Neural cell (in vitro differentiated cells): ENCODE measurements around the gene NRROS. TPM values are rescaled to one million over a fixed set of nuclear protein-coding genes. Genes with fewer than 3 reads are reported as not detected.

ENCODE experiments used
- H2AFZ ChIP-seq: fragments of 200-600, 300-800 bp; sonication (generic), shearing (Covaris generic); 2 replicates; pipeline ENCODE4 v1.6.0; 2014; ENCODE audit warnings: low read depth, mild to moderate bottlenecking, antibody characterized with exemption, low read length, moderate library complexity
- H3F3A ChIP-seq: fragments of 200-600 bp; shearing (Covaris generic); 2 replicates; pipeline ENCODE4 v1.6.1; 2016; ENCODE audit warnings: mild to moderate bottlenecking, moderate library complexity, mixed read lengths, antibody characterized with exemption, low read length; ENCODE audit not compliant: insufficient read depth, poor library complexity, severe bottlenecking
- H3K27ac ChIP-seq: fragments of 200-600, 300-800 bp; sonication (generic), shearing (Covaris generic); 2 replicates; pipeline ENCODE4 v1.5.1; 2014; ENCODE audit warnings: mild to moderate bottlenecking, low read length, moderate library complexity
- H3K27me3 ChIP-seq: fragments of 300-800, 200-600 bp; sonication (generic), shearing (Covaris generic); 2 replicates; pipeline ENCODE4 v1.6.0; 2014; ENCODE audit warnings: mild to moderate bottlenecking, low read depth, low read length, moderate library complexity; ENCODE audit not compliant: insufficient read depth
- H3K36me3 ChIP-seq: fragments of 300-800, 200-600 bp; sonication (generic), shearing (Covaris generic); 2 replicates; pipeline ENCODE4 v1.5.1; 2014; ENCODE audit warnings: mild to moderate bottlenecking, antibody characterized with exemption, low read length, moderate library complexity; ENCODE audit not compliant: insufficient read depth
- H3K4me2 ChIP-seq: fragments of 300-800, 200-600 bp; sonication (generic), shearing (Covaris generic); 2 replicates; pipeline ENCODE4 v1.6.0; 2014; ENCODE audit warnings: mild to moderate bottlenecking, low read length
- H3K4me3 ChIP-seq: fragments of 300-800, 200-600 bp; sonication (generic), shearing (Covaris generic); 2 replicates; pipeline ENCODE4 v1.5.1; 2014; ENCODE audit warnings: mild to moderate bottlenecking, low read length, moderate library complexity
- H3K79me2 ChIP-seq: fragments of 200-600 bp; shearing (Covaris generic); replicated peaks from 2 replicates; pipeline ENCODE4 v1.6.0; 2014; ENCODE audit warnings: mild to moderate bottlenecking, low read length, moderate library complexity; ENCODE audit not compliant: insufficient read depth
- H3K9ac ChIP-seq: fragments of 300-800, 200-600 bp; sonication (generic), shearing (Covaris generic); 2 replicates; pipeline ENCODE4 v1.6.1; 2016; ENCODE audit warnings: mild to moderate bottlenecking, low read length, mixed read lengths
- H3K9me2 ChIP-seq: fragments of 200-600 bp; shearing (Covaris generic); 2 replicates; pipeline ENCODE4 v1.6.1; 2016; ENCODE audit warnings: mild to moderate bottlenecking, low read length, mixed read lengths; ENCODE audit not compliant: insufficient read depth
- H3K9me3 ChIP-seq: fragments of 200-600, 300-800 bp; sonication (generic), shearing (Covaris generic); 2 replicates; pipeline ENCODE4 v1.6.1; 2016; ENCODE audit warnings: mild to moderate bottlenecking, mixed run types, low read length, moderate library complexity, mixed read lengths
- H4K20me1 ChIP-seq: fragments of 200-600 bp; shearing (Covaris generic); 2 replicates; pipeline ENCODE4 v1.6.1; 2016; ENCODE audit warnings: mild to moderate bottlenecking, mixed run types; ENCODE audit not compliant: insufficient read depth
- CTCF ChIP-seq: fragments of 450-650 bp; IDR thresholded peaks from 2 replicates; pipeline ENCODE4 v1.5.1; 2014; ENCODE audit warnings: antibody characterized with exemption, mild to moderate bottlenecking, moderate library complexity; ENCODE audit not compliant: poor library complexity, severe bottlenecking
- EP300 ChIP-seq: fragments of 450-650 bp; conservative IDR thresholded peaks from 2 replicates; pipeline ENCODE4 v1.6.1; 2014; ENCODE audit warnings: antibody characterized with exemption, mild to moderate bottlenecking, moderate library complexity; ENCODE audit not compliant: poor library complexity, severe bottlenecking
- EZH2 ChIP-seq: fragments of 200-600, 300-800 bp; shearing (Covaris generic), sonication (generic); IDR thresholded peaks from 2 replicates; pipeline ENCODE4 v1.6.1; 2014; ENCODE audit warnings: antibody characterized with exemption, low read length, borderline replicate concordance, mild to moderate bottlenecking; ENCODE audit not compliant: insufficient read depth, poor library complexity, severe bottlenecking
- MXI1 ChIP-seq: fragments of 450-650 bp; conservative IDR thresholded peaks from 2 replicates; pipeline ENCODE4 v1.6.1; 2014; ENCODE audit warnings: antibody characterized with exemption, mild to moderate bottlenecking; ENCODE audit not compliant: poor library complexity, severe bottlenecking
- POLR2AphosphoS5 ChIP-seq: IDR thresholded peaks from 2 replicates; pipeline ENCODE4 v1.6.1; 2012
- RAD21 ChIP-seq: fragments of 450-650 bp; conservative IDR thresholded peaks from 2 replicates; pipeline ENCODE4 v1.6.1; 2014; ENCODE audit warnings: antibody characterized with exemption, mild to moderate bottlenecking, moderate library complexity
- REST ChIP-seq: IDR thresholded peaks from 2 replicates; pipeline ENCODE4 v1.6.1; 2012; ENCODE audit warnings: borderline replicate concordance
- SMC3 ChIP-seq: fragments of 450-650 bp; conservative IDR thresholded peaks from 2 replicates; pipeline ENCODE4 v1.6.1; 2014; ENCODE audit warnings: antibody characterized with exemption, mild to moderate bottlenecking, moderate library complexity; ENCODE audit not compliant: poor library complexity
- TAF1 ChIP-seq: IDR thresholded peaks from 2 replicates; pipeline ENCODE4 v1.6.1; 2012; ENCODE audit warnings: low read depth
- polyA plus RNA-seq: library from polyadenylated mRNA; depleted of rRNA; stranded (reverse); fragments of >200 nt; gene quantifications from 2 replicates; pipeline ENCODE4 v1.2.3, GENCODE V29; 2014

NRROS gene
- polyA plus RNA-seq, 1 donor from 2014 or later: not detected

- Histone ChIP-seq H3K9me3 (no peaks in the 10 kb centered on the region), H3K4me3 (no peak overlapping the region), H4K20me1 (no peaks in the 10 kb centered on the region), H3K9ac (no peak overlapping the region), H3K27ac (no peak overlapping the region), H2AFZ (no peak overlapping the region), H3F3A (no peaks in the 10 kb centered on the region), H3K79me2 (no peaks in the 10 kb centered on the region), H3K4me2 (no peak overlapping the region), H3K9me2 (no peaks in the 10 kb centered on the region), H3K27me3 (no peaks in the 10 kb centered on the region), H3K36me3 (no peaks in the 10 kb centered on the region)
- TF ChIP-seq REST: no peak
- no peak for TF ChIP-seq EZH2
- TF ChIP-seq RAD21: no peak
- TF ChIP-seq CTCF: no peak
- no peak for TF ChIP-seq MXI1
- no peak for TF ChIP-seq SMC3
- TF ChIP-seq EP300: no peak
- TF ChIP-seq TAF1: no peak
- no peak for TF ChIP-seq POLR2AphosphoS5
Observed at GRCh38 chr3:196638861-196639482, 522 bp upstream of the NRROS start.

GRCh38 chr3:196640297-196641018, 964 bp downstream of the NRROS start:
- H3K9ac ChIP-seq: no peak overlapping the region
- H3K9me2 ChIP-seq: no peaks in the 10 kb centered on the region
- no peaks in the 10 kb centered on the region for H3K27me3 ChIP-seq
- no peaks in the 10 kb centered on the region for H3K79me2 ChIP-seq
- no peak overlapping the region for H3K4me3 ChIP-seq
- H3F3A ChIP-seq: no peaks in the 10 kb centered on the region
- H3K9me3 ChIP-seq: no peaks in the 10 kb centered on the region
- H3K4me2 ChIP-seq: no peak overlapping the region
- H2AFZ ChIP-seq: no peak overlapping the region
- no peaks in the 10 kb centered on the region for H3K36me3 ChIP-seq
- TF ChIP-seq RAD21 (no peak), TAF1 (no peak), EP300 (no peak), REST (no peak), EZH2 (no peak), CTCF (no peak)
- no peak overlapping the region for H3K27ac ChIP-seq
- no peaks in the 10 kb centered on the region for H4K20me1 ChIP-seq
